Neuronal stem cell (in vitro differentiated cells): Measurements from ENCODE around the gene UGT1A9.
"Not testable (repeated sequence)": the region's sequence is repeated elsewhere in the genome, so short reads cannot be mapped to it uniquely, and the experiment has no call there.

ENCODE experiments used
- DNase-seq: peaks from one replicate; pipeline ENCODE4 v3.0.0-alpha.2; 2013; ENCODE audit warnings: low spot score
- H2AFZ ChIP-seq: one replicate; pipeline ENCODE4 v1.6.1; 2013; ENCODE audit warnings: mild to moderate bottlenecking, low read length, inconsistent platforms
- H2AK5ac ChIP-seq: 2 replicates; pipeline ENCODE4 v1.6.1; 2013; ENCODE audit warnings: low read depth, mild to moderate bottlenecking, inconsistent platforms, low read length, moderate library complexity, mixed read lengths
- H2BK120ac ChIP-seq: 2 replicates; pipeline ENCODE4 v1.6.1; 2013; ENCODE audit warnings: low read depth, mild to moderate bottlenecking, inconsistent platforms, low read length, moderate library complexity, mixed read lengths
- H2BK12ac ChIP-seq: one replicate; pipeline ENCODE4 v1.6.1; 2013; ENCODE audit warnings: low read length, inconsistent platforms
- H2BK15ac ChIP-seq: 2 replicates; pipeline ENCODE4 v1.6.1; 2013; ENCODE audit warnings: mild to moderate bottlenecking, low read length, inconsistent platforms, mixed read lengths
- H2BK5ac ChIP-seq: one replicate; pipeline ENCODE4 v1.6.1; 2013; ENCODE audit warnings: inconsistent platforms, mild to moderate bottlenecking, low read length, moderate library complexity
- H3K14ac ChIP-seq: one replicate; pipeline ENCODE4 v1.6.1; 2013; ENCODE audit warnings: low read length, inconsistent platforms
- H3K18ac ChIP-seq: 2 replicates; pipeline ENCODE4 v1.6.1; 2013; ENCODE audit warnings: low read length, inconsistent platforms
- H3K23ac ChIP-seq: 2 replicates; pipeline ENCODE4 v1.6.1; 2013; ENCODE audit warnings: low read depth, mild to moderate bottlenecking, mixed read lengths, low read length, inconsistent platforms; ENCODE audit not compliant: poor library complexity
- H3K27ac ChIP-seq: replicated peaks from 3 replicates; pipeline ENCODE4 v1.5.1; 2013; ENCODE audit warnings: low read length, inconsistent platforms
- H3K27me3 ChIP-seq, 3 experiments: 2 replicates each; pipeline ENCODE4 v1.6.1; 2013; ENCODE audit warnings: low read length in 3 of 3, mild to moderate bottlenecking in 2 of 3, inconsistent platforms in 1 of 3, low read depth in 1 of 3, mixed read lengths in 1 of 3, moderate library complexity in 1 of 3; ENCODE audit not compliant: control insufficient read depth in 3 of 3, insufficient read depth in 3 of 3
- H3K36me3 ChIP-seq, 2 donors: replicated peaks in 1 of 2; 2 replicates each; pipeline ENCODE4 v1.6.1; 2013; ENCODE audit warnings: low read length in 2 of 2; ENCODE audit not compliant: control insufficient read depth in 2 of 2, insufficient read depth in 2 of 2
- H3K4ac ChIP-seq: 2 replicates; pipeline ENCODE4 v1.6.1; 2013; ENCODE audit warnings: inconsistent platforms, mild to moderate bottlenecking, low read length, moderate library complexity
- H3K4me1 ChIP-seq, 2 donors: 1 replicate in 1 of 2; 2 replicates in 1 of 2; pipeline ENCODE4 v1.6.1; 2013; ENCODE audit warnings: low read length in 2 of 2, low read depth in 1 of 2; ENCODE audit not compliant: control insufficient read depth in 2 of 2, insufficient read depth in 1 of 2
- H3K4me2 ChIP-seq: one replicate; pipeline ENCODE4 v1.6.1; 2013; ENCODE audit warnings: mild to moderate bottlenecking, low read length, inconsistent platforms; ENCODE audit not compliant: insufficient read depth, poor library complexity, severe bottlenecking
- H3K4me3 ChIP-seq, 2 donors: 2 replicates each; pipeline ENCODE4 v1.5.1; 2013; ENCODE audit warnings: low read length in 2 of 2, mild to moderate bottlenecking in 2 of 2, inconsistent platforms in 1 of 2, moderate library complexity in 1 of 2
- H3K79me1 ChIP-seq: one replicate; pipeline ENCODE4 v1.6.1; 2013; ENCODE audit warnings: low read depth, mild to moderate bottlenecking, inconsistent platforms, low read length, moderate library complexity
- H3K9ac ChIP-seq: one replicate; pipeline ENCODE4 v1.6.1; 2013; ENCODE audit warnings: mild to moderate bottlenecking, low read depth, low read length, inconsistent platforms; ENCODE audit not compliant: poor library complexity
- H3K9me3 ChIP-seq, 2 donors: replicated peaks in 1 of 2; 2 replicates each; pipeline versions ENCODE3 to v1.6.1; 2013; ENCODE audit warnings: low read length in 2 of 2, mild to moderate bottlenecking in 2 of 2, inconsistent platforms in 1 of 2, low read depth in 1 of 2, mixed read lengths in 1 of 2, moderate library complexity in 1 of 2; ENCODE audit not compliant: control insufficient read depth in 2 of 2, insufficient read depth in 1 of 2
- H4K8ac ChIP-seq: one replicate; pipeline ENCODE4 v1.6.1; 2013; ENCODE audit warnings: low read depth, mild to moderate bottlenecking, inconsistent platforms, low read length, moderate library complexity
- H4K91ac ChIP-seq: one replicate; pipeline ENCODE4 v1.6.1; 2013; ENCODE audit warnings: low read length, low read depth, mild to moderate bottlenecking, inconsistent platforms; ENCODE audit not compliant: poor library complexity
- WGBS, 2 donors: extraction: QIAGEN DNeasy Blood & Tissue Kit; methylation state at CpG; one replicate each; pipeline ENCODE4 v1.1.7; 2013; ENCODE audit warnings: missing lambda C conversion rate in 2 of 2, mixed read lengths in 1 of 2; ENCODE audit not compliant: insufficient read length in 2 of 2, insufficient replicate concordance in 1 of 2; ENCODE audit errors: extremely low coverage in 2 of 2; 5-methylcytosine and 5-hydroxymethylcytosine counted together

The UGT1A9 gene

GRCh38 chr2:233745838-233746237, 74.1 kb downstream of the UGT1A9 start:
- H3K14ac ChIP-seq, H2BK120ac ChIP-seq, H3K4me2 ChIP-seq, H2BK12ac ChIP-seq, H3K4ac ChIP-seq, H3K23ac ChIP-seq, H2AK5ac ChIP-seq, H4K91ac ChIP-seq, H3K4me3 ChIP-seq, H3K9me3 ChIP-seq, H2AFZ ChIP-seq, H3K4me1 ChIP-seq, H2BK5ac ChIP-seq, H3K27me3 ChIP-seq, H3K36me3 ChIP-seq, DNase-seq, H2BK15ac ChIP-seq, H3K27ac ChIP-seq, H3K18ac ChIP-seq, H3K79me1 ChIP-seq, H4K8ac ChIP-seq, H3K9ac ChIP-seq: not testable (repeated sequence)
- WGBS, 2 donors, result no CpG with 5 or more reads among the region's 2 CpGs

- Histone ChIP-seq H2BK12ac (no peak overlapping the region), H2AFZ (no peak overlapping the region), H3K4me1 (no peaks in the 10 kb centered on the region), H4K8ac (no peak overlapping the region), H3K18ac (no peak overlapping the region), H3K79me1 (no peaks in the 10 kb centered on the region), H3K14ac (no peak overlapping the region), H3K4me2 (no peak overlapping the region), H3K4ac (no peak overlapping the region), H2BK5ac (no peak overlapping the region), H3K4me3 (no peak overlapping the region), H3K23ac (no peak overlapping the region), H2BK120ac (no peak overlapping the region), H3K27ac (no peak overlapping the region), H3K9ac (no peak overlapping the region), H3K36me3 (no peaks in the 10 kb centered on the region), H2AK5ac (no peak overlapping the region), H4K91ac (no peak overlapping the region), H2BK15ac (no peak overlapping the region), H3K9me3 (peaks cover 4 to 13% of the 10 kb centered on the region in 2 donors), H3K27me3 (no peaks in the 10 kb centered on the region)
- WGBS, 2 donors, result no CpG with 5 or more reads among the region's 10 CpGs
- DNase-seq, result no peak
Measured at GRCh38 chr2:233746475-233747282, 75.0 kb downstream of the UGT1A9 start.

DNA sequence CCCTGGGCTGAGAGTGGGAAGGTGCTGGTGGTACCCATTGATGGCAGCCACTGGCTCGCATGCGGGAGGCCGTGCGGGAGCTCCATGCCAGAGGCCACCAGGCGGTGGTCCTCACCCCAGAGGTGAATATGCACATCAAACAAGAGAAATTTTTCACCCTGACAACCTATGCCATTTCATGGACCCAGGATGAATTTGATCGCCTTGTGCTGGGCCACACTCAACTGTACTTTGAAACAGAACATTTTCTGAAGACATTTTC, 75.5 kb downstream of the UGT1A9 start:
- WGBS, 2 donors, result no CpG with 5 or more reads among the region's 6 CpGs
- Histone ChIP-seq H3K27me3 (no peaks in the 10 kb centered on the region), H4K8ac (no peak overlapping the region), H2AK5ac (no peak overlapping the region), H4K91ac (no peak overlapping the region), H3K4me3 (no peak overlapping the region), H2BK12ac (no peak overlapping the region), H3K4me1 (no peaks in the 10 kb centered on the region), H3K36me3 (no peaks in the 10 kb centered on the region), H2BK15ac (no peak overlapping the region), H3K27ac (no peak overlapping the region), H3K4me2 (no peak overlapping the region), H3K9me3 (peaks cover 4 to 13% of the 10 kb centered on the region in 2 donors), H2BK5ac (no peak overlapping the region), H3K23ac (no peak overlapping the region), H3K9ac (no peak overlapping the region), H3K4ac (no peak overlapping the region), H3K79me1 (no peaks in the 10 kb centered on the region), H3K14ac (no peak overlapping the region), H2BK120ac (no peak overlapping the region), H2AFZ (no peak overlapping the region), H3K18ac (no peak overlapping the region)
- no peak for DNase-seq

DNA sequence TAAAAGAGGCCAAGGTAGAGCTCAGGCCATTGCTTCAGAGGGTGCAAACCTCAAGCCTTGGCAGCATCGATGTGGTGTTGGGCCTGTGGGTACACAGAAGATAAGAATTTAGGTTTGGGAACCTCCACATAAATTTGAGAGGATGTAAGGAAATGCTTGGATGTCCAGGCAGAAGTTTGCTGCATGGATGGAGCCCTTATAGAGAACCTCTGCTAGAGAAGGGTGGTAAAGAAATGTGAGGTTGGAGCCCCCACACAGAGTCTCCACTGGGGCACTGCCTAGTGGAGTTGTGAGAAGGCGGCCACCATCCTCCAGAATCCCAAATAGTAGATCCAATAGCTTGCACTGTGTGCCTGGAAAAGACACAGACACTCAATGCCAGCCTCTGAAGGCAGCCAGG, 79.0 kb downstream of the UGT1A9 start:
- H3K9me3 ChIP-seq, result peaks cover 9 to 13% of the 10 kb centered on the region in 2 donors
- not testable (repeated sequence) for H4K91ac ChIP-seq, H3K4me3 ChIP-seq, H2AFZ ChIP-seq, H2BK15ac ChIP-seq, H3K4me1 ChIP-seq, H3K79me1 ChIP-seq, H3K23ac ChIP-seq, H3K27ac ChIP-seq, H3K27me3 ChIP-seq, H2BK12ac ChIP-seq, H3K36me3 ChIP-seq, H2AK5ac ChIP-seq, H2BK120ac ChIP-seq, H3K14ac ChIP-seq, DNase-seq, H3K18ac ChIP-seq, H3K4me2 ChIP-seq, H4K8ac ChIP-seq, H3K9ac ChIP-seq, H3K4ac ChIP-seq, H2BK5ac ChIP-seq
- WGBS, 2 donors, result no CpG with 5 or more reads among the region's 2 CpGs
